Esophagus muscularis mucosa (tissue), 3 donors: ENCODE results near the gene SH3D19.

ENCODE experiments used
- POLR2AphosphoS5 ChIP-seq, 2 donors: sonication (generic); formaldehyde crosslinking; IDR thresholded peaks; one replicate each; pipeline ENCODE4 v1.6.1; 2017; ENCODE audit warnings: antibody characterized with exemption in 2 of 2
- TF ChIP-seq, protein P1 (sequence below), 3 experiments: fragments of 200-600 bp in 2 of 3; fragments of 450-650 bp in 1 of 3; sonication (generic) in 2 of 3; IDR thresholded peaks; one replicate each; pipeline ENCODE4 v1.5.1; 2017 to 2019; ENCODE audit warnings: antibody characterized with exemption in 3 of 3, mild to moderate bottlenecking in 2 of 3, moderate library complexity in 1 of 3

DNA sequence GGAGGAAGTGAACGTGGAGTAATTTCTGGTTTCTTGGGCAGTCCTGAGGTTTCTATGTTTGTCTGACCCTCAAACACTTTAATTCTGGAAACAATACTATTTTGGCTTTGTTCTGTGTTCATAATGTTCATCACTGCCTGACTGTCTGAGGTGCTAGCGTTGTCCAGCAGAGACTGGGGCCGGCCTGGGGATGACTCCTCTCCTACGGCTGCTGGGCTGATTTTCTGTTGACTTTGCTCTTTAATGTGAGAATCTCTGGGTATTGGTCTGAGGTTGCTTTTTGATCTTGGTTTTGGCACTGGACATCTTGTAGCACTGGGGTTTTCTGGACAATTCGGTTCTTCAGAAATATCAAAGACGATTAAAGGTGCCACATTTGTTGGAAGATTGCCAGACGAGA, 150.2 kb downstream of the SH3D19 start:
- no peak for TF ChIP-seq POLR2AphosphoS5 (IDR thresholded peaks at IDR 0.05)
- TF ChIP-seq, protein P1, sequence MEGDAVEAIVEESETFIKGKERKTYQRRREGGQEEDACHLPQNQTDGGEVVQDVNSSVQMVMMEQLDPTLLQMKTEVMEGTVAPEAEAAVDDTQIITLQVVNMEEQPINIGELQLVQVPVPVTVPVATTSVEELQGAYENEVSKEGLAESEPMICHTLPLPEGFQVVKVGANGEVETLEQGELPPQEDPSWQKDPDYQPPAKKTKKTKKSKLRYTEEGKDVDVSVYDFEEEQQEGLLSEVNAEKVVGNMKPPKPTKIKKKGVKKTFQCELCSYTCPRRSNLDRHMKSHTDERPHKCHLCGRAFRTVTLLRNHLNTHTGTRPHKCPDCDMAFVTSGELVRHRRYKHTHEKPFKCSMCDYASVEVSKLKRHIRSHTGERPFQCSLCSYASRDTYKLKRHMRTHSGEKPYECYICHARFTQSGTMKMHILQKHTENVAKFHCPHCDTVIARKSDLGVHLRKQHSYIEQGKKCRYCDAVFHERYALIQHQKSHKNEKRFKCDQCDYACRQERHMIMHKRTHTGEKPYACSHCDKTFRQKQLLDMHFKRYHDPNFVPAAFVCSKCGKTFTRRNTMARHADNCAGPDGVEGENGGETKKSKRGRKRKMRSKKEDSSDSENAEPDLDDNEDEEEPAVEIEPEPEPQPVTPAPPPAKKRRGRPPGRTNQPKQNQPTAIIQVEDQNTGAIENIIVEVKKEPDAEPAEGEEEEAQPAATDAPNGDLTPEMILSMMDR (IDR thresholded peaks at IDR 0.05): no peak
